GM12891 (cell line): ENCODE results near the gene BCL11A.
A peak's percentile ranks its signal among the peaks of the same experiment; 100 is the strongest.

ENCODE experiments used
- DNase-seq: peaks from one replicate; pipeline ENCODE4 v3.0.0; 2011; ENCODE audit warnings: low spot score; ENCODE audit not compliant: insufficient read length
- FAIRE-seq: peaks from 2 replicates; lab custom pipeline; 2011; peaks lifted over from hg19 to GRCh38; lab: Jason Lieb, UNC
- PAX5 ChIP-seq: IDR thresholded peaks from 2 replicates; pipeline ENCODE4 v1.6.1; 2011; ENCODE audit warnings: low read length, moderate library complexity, mild to moderate bottlenecking; ENCODE audit not compliant: insufficient read depth, severe bottlenecking
- POLR2A ChIP-seq: IDR thresholded peaks from 2 replicates; pipeline ENCODE4 v1.6.1; 2011; ENCODE audit warnings: low read depth, low read length, control low read depth
- POLR2AphosphoS5 ChIP-seq: IDR thresholded peaks from 2 replicates; pipeline ENCODE4 v1.6.1; 2011; ENCODE audit warnings: low read depth, low read length, control low read depth
- POU2F2 ChIP-seq: IDR thresholded peaks from 2 replicates; pipeline ENCODE4 v1.6.1; 2011; ENCODE audit warnings: low read depth, mild to moderate bottlenecking, control low read depth, low read length, moderate library complexity
- SPI1 ChIP-seq: IDR thresholded peaks from 2 replicates; pipeline ENCODE4 v1.6.1; 2011; ENCODE audit warnings: low read depth, low read length, control low read depth
- TAF1 ChIP-seq: IDR thresholded peaks from 2 replicates; pipeline ENCODE4 v1.6.1; 2011; ENCODE audit warnings: low read depth, low read length, control low read depth

BCL11A gene

GRCh38 chr2:60520151-60520876 lies 33.1 kb downstream of the BCL11A start:
- TF ChIP-seq PAX5 = no peak
- peak; percentile 63; the same call in 1 of the 2 replicates for TF ChIP-seq POU2F2
- no peak for FAIRE-seq

GRCh38 chr2:60519231-60519863 lies 34.1 kb downstream of the BCL11A start:
- no peak for TF ChIP-seq POLR2AphosphoS5
- TF ChIP-seq TAF1 = no peak
- no peak for TF ChIP-seq SPI1
- TF ChIP-seq POU2F2 = no peak
- no peak for TF ChIP-seq POLR2A
- TF ChIP-seq PAX5 = no peak
- DNase-seq (no peak), FAIRE-seq (no peak)

More at GRCh38 chr2:60520151-60520876, 33.1 kb downstream of the BCL11A start:
- DNase-seq = no peak

GRCh38 chr2:60518567-60518966 lies 34.9 kb downstream of the BCL11A start:
- TF ChIP-seq POU2F2 = no peak

GRCh38 chr2:60517446-60517845 lies 36.0 kb downstream of the BCL11A start:
- no peak for TF ChIP-seq POLR2AphosphoS5
- TF ChIP-seq POLR2A = no peak
- no peak for TF ChIP-seq POU2F2
- TF ChIP-seq TAF1 = no peak
- TF ChIP-seq SPI1 = no peak
- no peak for TF ChIP-seq PAX5
- FAIRE-seq (no peak), DNase-seq (no peak)

More at GRCh38 chr2:60518567-60518966, 34.9 kb downstream of the BCL11A start:
- DNase-seq = no peak
- FAIRE-seq = no peak

- DNase-seq (no peak), FAIRE-seq (peak; percentile 69)
- TF ChIP-seq TAF1 (no peak), POU2F2 (no peak), PAX5 (no peak), SPI1 (no peak), POLR2AphosphoS5 (no peak), POLR2A (no peak)
Measured at GRCh38 chr2:60516826-60517225, 36.6 kb downstream of the BCL11A start.

GRCh38 chr2:60516383-60516811 lies 37.1 kb downstream of the BCL11A start:
- DNase-seq = no peak
- FAIRE-seq = no peak
- TF ChIP-seq TAF1 (no peak), SPI1 (no peak), POLR2AphosphoS5 (no peak), POU2F2 (no peak), PAX5 (no peak), POLR2A (no peak)

- TF ChIP-seq SPI1 = peak; percentile 93
- TF ChIP-seq POLR2AphosphoS5 = no peak
- no peak for TF ChIP-seq POLR2A
- TF ChIP-seq PAX5 = no peak
- TF ChIP-seq POU2F2 = peak; percentile 49; the same call in 1 of the 2 replicates
- DNase-seq (no peak), FAIRE-seq (peak; percentile 94)
Measured at GRCh38 chr2:60515721-60516226, 37.7 kb downstream of the BCL11A start.

- no peak for TF ChIP-seq TAF1
- TF ChIP-seq POLR2AphosphoS5 = no peak
- TF ChIP-seq SPI1 = no peak
- TF ChIP-seq POU2F2 = no peak
- no peak for TF ChIP-seq POLR2A
- TF ChIP-seq PAX5 = no peak
- FAIRE-seq = peak; percentile 33
- no peak for DNase-seq
Measured at GRCh38 chr2:60513996-60514395, 39.5 kb downstream of the BCL11A start.

GRCh38 chr2:60513191-60513590 lies 40.3 kb downstream of the BCL11A start:
- peak; percentile 33 for FAIRE-seq
- TF ChIP-seq SPI1 (no peak), TAF1 (no peak)

GRCh38 chr2:60512641-60513040 lies 40.8 kb downstream of the BCL11A start:
- no peak for FAIRE-seq
- DNase-seq = no peak

More at GRCh38 chr2:60513191-60513590, 40.3 kb downstream of the BCL11A start:
- no peak for DNase-seq

More at GRCh38 chr2:60512641-60513040, 40.8 kb downstream of the BCL11A start:
- no peak for TF ChIP-seq POU2F2
- no peak for TF ChIP-seq TAF1
- TF ChIP-seq PAX5 = no peak
- no peak for TF ChIP-seq POLR2AphosphoS5
- TF ChIP-seq POLR2A = no peak
- TF ChIP-seq SPI1 = no peak
